Hematopoietic multipotent progenitor cell (in vitro differentiated cells): ENCODE results near the gene ATXN7L3. TPM values are rescaled to one million over a fixed set of nuclear protein-coding genes. Genes with fewer than 3 reads are reported as not detected.
A peak's percentile ranks its signal among the peaks of the same experiment; 100 is the strongest.
"Not testable (repeated sequence)": the region's sequence is repeated elsewhere in the genome, so short reads cannot be mapped to it uniquely, and the experiment has no call there.

Experiments used
- DNase-seq, 3 donors: peaks; one replicate each; pipeline ENCODE4 v3.0.0-alpha.2; 2011 to 2015; ENCODE audit warnings: low read depth in 2 of 3, low spot score in 2 of 3
- total RNA-seq: library from RNA; depleted of rRNA; stranded (reverse); fragments of >200 nt; gene quantifications from one replicate; pipeline ENCODE4 v1.2.3, GENCODE V29; 2012

ATXN7L3 gene
- 34.2 TPM for total RNA-seq

- peak; percentile 96 to 99 (median 99) for DNase-seq
Measured at GRCh38 chr17:44199553-44200477, at the start of gene ATXN7L3. ATXN7L3 (minus strand) TSS chr17:44199884; CDS start chr17:44198070, 1,814 bp downstream.

- no peak for DNase-seq
Measured at GRCh38 chr17:44247876-44248736, 48.4 kb upstream of the ATXN7L3 start.

- no peak for DNase-seq
Measured at GRCh38 chr17:44247440-44247841, 47.8 kb upstream of the ATXN7L3 start.

- DNase-seq, result peak in 1 of 3 donors; percentile 40
Measured at GRCh38 chr17:44241106-44241624, 41.5 kb upstream of the ATXN7L3 start.

GRCh38 chr17:44237886-44238285 lies 38.2 kb upstream of the ATXN7L3 start:
- not testable (repeated sequence) for DNase-seq

- DNase-seq, result no peak
Measured at GRCh38 chr17:44236444-44236991, 36.8 kb upstream of the ATXN7L3 start.

GRCh38 chr17:44235583-44235936 lies 35.9 kb upstream of the ATXN7L3 start:
- no peak for DNase-seq

GRCh38 chr17:44233582-44233981 lies 33.9 kb upstream of the ATXN7L3 start:
- DNase-seq, result no peak

GRCh38 chr17:44232061-44232460 lies 32.4 kb upstream of the ATXN7L3 start:
- no peak for DNase-seq

- no peak for DNase-seq
Measured at GRCh38 chr17:44230140-44230539, 30.5 kb upstream of the ATXN7L3 start.

GRCh38 chr17:44229090-44229489 lies 29.4 kb upstream of the ATXN7L3 start:
- DNase-seq, result no peak

- no peak for DNase-seq
Measured at GRCh38 chr17:44223541-44224071, 23.9 kb upstream of the ATXN7L3 start.

- peak in 2 of 3 donors; percentile 70 to 72 for DNase-seq
Measured at GRCh38 chr17:44222112-44222869, 22.6 kb upstream of the ATXN7L3 start.

GRCh38 chr17:44221862-44222111 lies 22.1 kb upstream of the ATXN7L3 start:
- no peak for DNase-seq

- peak in 2 of 3 donors; percentile 76 to 77 for DNase-seq
Measured at GRCh38 chr17:44221084-44221861, 21.6 kb upstream of the ATXN7L3 start.

- DNase-seq, result peak in 1 of 3 donors; percentile 61
Measured at GRCh38 chr17:44220213-44221083, 20.8 kb upstream of the ATXN7L3 start.

GRCh38 chr17:44219616-44220212 lies 20.0 kb upstream of the ATXN7L3 start, which contains the start of gene UBTF:
UBTF (minus strand) TSS chr17:44219675; CDS start chr17:44218229, 1,446 bp downstream.
- peak; percentile 52 to 84 (median 83) for DNase-seq

- peak in 2 of 3 donors; percentile 49 to 81 for DNase-seq
Measured at GRCh38 chr17:44219108-44219615, 19.5 kb upstream of the ATXN7L3 start.
